Thyroid gland (tissue), 4 donors: Measurements from ENCODE around the gene CDYL2.

ENCODE experiments used
- POLR2A ChIP-seq, 2 donors: fragments of 450-650 bp; IDR thresholded peaks; one replicate each; pipeline ENCODE4 v1.6.1; 2017; ENCODE audit warnings: antibody characterized with exemption in 2 of 2, mild to moderate bottlenecking in 2 of 2, moderate library complexity in 1 of 2
- TF ChIP-seq, protein P1 (sequence below), 6 experiments: fragments of 200-600 bp in 3 of 6; fragments of 450-650 bp in 3 of 6; sonication (generic) in 3 of 6; IDR thresholded peaks; one replicate each; pipeline ENCODE4 v1.5.1; 2016 to 2019; ENCODE audit warnings: antibody characterized with exemption in 6 of 6, mild to moderate bottlenecking in 2 of 6, inconsistent platforms in 1 of 6, moderate library complexity in 1 of 6

DNA sequence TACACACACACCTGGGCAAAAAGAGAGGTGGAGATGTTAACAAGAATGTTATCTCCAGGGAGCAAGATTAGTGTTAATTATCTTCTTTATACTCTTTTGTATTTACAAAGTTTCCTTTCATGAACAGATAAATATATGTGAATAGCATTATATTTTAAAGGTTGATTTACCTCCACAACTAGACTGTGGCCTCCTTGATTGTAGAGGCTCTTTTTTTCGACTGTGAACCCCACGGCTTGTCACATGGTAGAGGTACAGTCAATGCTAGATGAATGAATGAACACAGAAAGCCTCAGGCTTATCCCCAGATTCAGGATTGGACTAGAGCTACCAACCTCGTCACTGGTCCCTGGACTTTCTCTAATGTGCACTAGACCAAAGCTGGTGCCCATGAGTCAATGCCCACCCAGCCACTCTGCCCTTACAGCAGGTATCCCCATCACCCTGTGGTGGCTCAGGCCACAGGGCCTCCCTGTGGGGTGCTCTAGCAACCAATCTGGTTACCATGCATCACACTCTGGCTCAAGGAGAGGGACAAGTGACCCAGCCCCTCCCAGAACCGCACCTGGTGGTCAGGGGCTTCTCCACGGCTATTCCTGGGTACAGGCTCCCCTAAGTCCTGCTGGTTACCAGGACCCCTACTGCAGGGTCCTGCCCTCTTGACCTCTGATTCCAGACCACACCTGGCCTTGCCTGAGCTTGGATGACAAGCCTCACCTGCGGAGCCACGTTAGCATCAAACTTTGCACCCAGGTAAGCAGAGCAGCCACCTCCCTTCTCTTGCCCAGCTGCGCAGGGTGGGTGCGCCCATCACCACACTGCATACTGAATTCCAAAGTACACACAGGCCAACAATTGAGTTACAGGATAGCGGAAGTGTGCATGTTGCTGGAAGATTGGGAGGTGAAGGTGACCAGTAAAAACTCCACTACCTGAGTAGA is 101.0 kb downstream of the CDYL2 start:
- TF ChIP-seq, protein P1, sequence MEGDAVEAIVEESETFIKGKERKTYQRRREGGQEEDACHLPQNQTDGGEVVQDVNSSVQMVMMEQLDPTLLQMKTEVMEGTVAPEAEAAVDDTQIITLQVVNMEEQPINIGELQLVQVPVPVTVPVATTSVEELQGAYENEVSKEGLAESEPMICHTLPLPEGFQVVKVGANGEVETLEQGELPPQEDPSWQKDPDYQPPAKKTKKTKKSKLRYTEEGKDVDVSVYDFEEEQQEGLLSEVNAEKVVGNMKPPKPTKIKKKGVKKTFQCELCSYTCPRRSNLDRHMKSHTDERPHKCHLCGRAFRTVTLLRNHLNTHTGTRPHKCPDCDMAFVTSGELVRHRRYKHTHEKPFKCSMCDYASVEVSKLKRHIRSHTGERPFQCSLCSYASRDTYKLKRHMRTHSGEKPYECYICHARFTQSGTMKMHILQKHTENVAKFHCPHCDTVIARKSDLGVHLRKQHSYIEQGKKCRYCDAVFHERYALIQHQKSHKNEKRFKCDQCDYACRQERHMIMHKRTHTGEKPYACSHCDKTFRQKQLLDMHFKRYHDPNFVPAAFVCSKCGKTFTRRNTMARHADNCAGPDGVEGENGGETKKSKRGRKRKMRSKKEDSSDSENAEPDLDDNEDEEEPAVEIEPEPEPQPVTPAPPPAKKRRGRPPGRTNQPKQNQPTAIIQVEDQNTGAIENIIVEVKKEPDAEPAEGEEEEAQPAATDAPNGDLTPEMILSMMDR (IDR thresholded peaks at IDR 0.05) = no peak
- TF ChIP-seq POLR2A (IDR thresholded peaks at IDR 0.05) = no peak
